Measurements from ENCODE around the gene CEMIP.
A peak's percentile ranks its signal among the peaks of the same experiment; 100 is the strongest.

CEMIP gene

DNA sequence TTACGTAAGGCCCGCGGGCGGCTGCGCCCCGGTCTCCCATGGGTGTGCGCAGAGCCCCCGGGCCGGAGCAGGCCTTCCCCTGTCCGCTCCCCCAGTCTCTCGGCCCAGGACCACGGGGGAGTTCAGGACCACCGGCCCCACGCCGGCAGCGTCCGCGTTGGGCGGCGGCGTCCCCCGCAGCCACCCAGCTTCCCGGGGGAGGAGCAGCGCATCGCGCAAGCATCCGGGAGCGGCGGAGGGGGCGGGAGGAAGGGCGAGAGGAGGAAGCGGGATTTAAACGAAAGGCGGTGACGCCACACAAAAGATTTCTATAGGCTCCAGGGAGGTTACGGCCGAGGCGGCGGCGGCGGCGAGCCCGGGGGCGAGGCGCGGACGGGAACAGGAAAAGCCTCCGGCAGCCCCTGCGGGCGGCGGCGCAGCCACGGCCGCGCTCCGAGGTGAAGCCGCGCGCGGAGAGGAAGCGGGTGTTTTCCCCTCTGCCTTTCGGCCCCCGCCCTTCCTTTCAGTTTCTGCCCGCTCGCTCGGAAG lies 221.5 kb downstream of the CEMIP start, which contains the start of gene TLNRD1:
TSS of gene TLNRD1 (plus strand) at position 300 of the 528 bp plus-strand sequence. CDS start 1,349 bp downstream, outside the sequence.
- peak within 1 kb of the TSS; percentile 78 for H3K4me3 ChIP-seq (ENCODE audit: low read depth, low read length)
- peaks cover 3 to 9% of the 10 kb centered on the region in 2 experiments; a peak in 2 of 3 replicates for H3K36me3 ChIP-seq (ENCODE audit: control insufficient read depth in 2 of 2, insufficient read depth in 1 of 2, low read length in 2 of 2)
- CTCF ChIA-PET, result interaction anchor here (0.5 to 4.7 kb wide), 4 partner anchors 33 to 265 kb away, joined by 3 to 31 read pairs (median 3); no protein-coding TSS in a partner anchor
- peaks cover 7% of the 10 kb centered on the region for H3K4me1 ChIP-seq (ENCODE audit: control insufficient read depth, insufficient read depth, low read length)
- POLR2A ChIA-PET, result interaction anchor here (0.6 to 2.2 kb wide), 15 partner anchors 10 to 1568 kb away, joined by 3 to 22 read pairs (median 4); partner anchors contain the start of genes CEMIP and STARD5
- peak within 1 kb of the TSS; percentile 94 for H3K27ac ChIP-seq (ENCODE audit: extremely low read depth, low read depth, low read length)
- H3K9me3 ChIP-seq (ENCODE audit: control insufficient read depth, insufficient read depth, low read depth, low read length), result no peaks in the 10 kb centered on the region
- TF ChIP-seq, protein P1, sequence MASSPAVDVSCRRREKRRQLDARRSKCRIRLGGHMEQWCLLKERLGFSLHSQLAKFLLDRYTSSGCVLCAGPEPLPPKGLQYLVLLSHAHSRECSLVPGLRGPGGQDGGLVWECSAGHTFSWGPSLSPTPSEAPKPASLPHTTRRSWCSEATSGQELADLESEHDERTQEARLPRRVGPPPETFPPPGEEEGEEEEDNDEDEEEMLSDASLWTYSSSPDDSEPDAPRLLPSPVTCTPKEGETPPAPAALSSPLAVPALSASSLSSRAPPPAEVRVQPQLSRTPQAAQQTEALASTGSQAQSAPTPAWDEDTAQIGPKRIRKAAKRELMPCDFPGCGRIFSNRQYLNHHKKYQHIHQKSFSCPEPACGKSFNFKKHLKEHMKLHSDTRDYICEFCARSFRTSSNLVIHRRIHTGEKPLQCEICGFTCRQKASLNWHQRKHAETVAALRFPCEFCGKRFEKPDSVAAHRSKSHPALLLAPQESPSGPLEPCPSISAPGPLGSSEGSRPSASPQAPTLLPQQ (tag by site-specific recombination; IDR thresholded peaks at IDR 0.05), result no peak; the same call in 1 of the 2 replicates
- peak; percentile 97 for TF ChIP-seq ZNF341 (tag by site-specific recombination; IDR thresholded peaks at IDR 0.05; ENCODE audit: low read depth)
- TF ChIP-seq, protein P2, sequence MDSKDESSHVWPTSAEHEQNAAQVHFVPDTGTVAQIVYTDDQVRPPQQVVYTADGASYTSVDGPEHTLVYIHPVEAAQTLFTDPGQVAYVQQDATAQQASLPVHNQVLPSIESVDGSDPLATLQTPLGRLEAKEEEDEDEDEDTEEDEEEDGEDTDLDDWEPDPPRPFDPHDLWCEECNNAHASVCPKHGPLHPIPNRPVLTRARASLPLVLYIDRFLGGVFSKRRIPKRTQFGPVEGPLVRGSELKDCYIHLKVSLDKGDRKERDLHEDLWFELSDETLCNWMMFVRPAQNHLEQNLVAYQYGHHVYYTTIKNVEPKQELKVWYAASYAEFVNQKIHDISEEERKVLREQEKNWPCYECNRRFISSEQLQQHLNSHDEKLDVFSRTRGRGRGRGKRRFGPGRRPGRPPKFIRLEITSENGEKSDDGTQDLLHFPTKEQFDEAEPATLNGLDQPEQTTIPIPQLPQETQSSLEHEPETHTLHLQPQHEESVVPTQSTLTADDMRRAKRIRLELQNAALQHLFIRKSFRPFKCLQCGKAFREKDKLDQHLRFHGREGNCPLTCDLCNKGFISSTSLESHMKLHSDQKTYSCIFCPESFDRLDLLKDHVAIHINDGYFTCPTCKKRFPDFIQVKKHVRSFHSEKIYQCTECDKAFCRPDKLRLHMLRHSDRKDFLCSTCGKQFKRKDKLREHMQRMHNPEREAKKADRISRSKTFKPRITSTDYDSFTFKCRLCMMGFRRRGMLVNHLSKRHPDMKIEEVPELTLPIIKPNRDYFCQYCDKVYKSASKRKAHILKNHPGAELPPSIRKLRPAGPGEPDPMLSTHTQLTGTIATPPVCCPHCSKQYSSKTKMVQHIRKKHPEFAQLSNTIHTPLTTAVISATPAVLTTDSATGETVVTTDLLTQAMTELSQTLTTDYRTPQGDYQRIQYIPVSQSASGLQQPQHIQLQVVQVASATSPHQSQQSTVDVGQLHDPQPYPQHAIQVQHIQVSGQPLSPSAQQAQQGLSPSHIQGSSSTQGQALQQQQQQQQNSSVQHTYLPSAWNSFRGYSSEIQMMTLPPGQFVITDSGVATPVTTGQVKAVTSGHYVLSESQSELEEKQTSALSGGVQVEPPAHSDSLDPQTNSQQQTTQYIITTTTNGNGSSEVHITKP (tag by site-specific recombination; IDR thresholded peaks at IDR 0.05), result 0 out of 2 replicates have a peak, but pooled peaks have one; percentile 16
- TF ChIP-seq, protein P3, sequence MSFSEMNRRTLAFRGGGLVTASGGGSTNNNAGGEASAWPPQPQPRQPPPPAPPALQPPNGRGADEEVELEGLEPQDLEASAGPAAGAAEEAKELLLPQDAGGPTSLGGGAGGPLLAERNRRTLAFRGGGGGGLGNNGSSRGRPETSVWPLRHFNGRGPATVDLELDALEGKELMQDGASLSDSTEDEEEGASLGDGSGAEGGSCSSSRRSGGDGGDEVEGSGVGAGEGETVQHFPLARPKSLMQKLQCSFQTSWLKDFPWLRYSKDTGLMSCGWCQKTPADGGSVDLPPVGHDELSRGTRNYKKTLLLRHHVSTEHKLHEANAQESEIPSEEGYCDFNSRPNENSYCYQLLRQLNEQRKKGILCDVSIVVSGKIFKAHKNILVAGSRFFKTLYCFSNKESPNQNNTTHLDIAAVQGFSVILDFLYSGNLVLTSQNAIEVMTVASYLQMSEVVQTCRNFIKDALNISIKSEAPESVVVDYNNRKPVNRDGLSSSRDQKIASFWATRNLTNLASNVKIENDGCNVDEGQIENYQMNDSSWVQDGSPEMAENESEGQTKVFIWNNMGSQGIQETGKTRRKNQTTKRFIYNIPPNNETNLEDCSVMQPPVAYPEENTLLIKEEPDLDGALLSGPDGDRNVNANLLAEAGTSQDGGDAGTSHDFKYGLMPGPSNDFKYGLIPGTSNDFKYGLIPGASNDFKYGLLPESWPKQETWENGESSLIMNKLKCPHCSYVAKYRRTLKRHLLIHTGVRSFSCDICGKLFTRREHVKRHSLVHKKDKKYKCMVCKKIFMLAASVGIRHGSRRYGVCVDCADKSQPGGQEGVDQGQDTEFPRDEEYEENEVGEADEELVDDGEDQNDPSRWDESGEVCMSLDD (tag by site-specific recombination; IDR thresholded peaks at IDR 0.05), result no peak
- TF ChIP-seq, protein P4, sequence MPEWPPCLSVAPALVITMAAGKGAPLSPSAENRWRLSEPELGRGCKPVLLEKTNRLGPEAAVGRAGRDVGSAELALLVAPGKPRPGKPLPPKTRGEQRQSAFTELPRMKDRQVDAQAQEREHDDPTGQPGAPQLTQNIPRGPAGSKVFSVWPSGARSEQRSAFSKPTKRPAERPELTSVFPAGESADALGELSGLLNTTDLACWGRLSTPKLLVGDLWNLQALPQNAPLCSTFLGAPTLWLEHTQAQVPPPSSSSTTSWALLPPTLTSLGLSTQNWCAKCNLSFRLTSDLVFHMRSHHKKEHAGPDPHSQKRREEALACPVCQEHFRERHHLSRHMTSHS (tag by site-specific recombination; IDR thresholded peaks at IDR 0.05), result no peak
- no peak for TF ChIP-seq ZNF157 (tag by site-specific recombination; IDR thresholded peaks at IDR 0.05)
- TF ChIP-seq SCRT1 (tag by site-specific recombination; IDR thresholded peaks at IDR 0.05; ENCODE audit: borderline replicate concordance), result no peak
- TF ChIP-seq, protein P5, sequence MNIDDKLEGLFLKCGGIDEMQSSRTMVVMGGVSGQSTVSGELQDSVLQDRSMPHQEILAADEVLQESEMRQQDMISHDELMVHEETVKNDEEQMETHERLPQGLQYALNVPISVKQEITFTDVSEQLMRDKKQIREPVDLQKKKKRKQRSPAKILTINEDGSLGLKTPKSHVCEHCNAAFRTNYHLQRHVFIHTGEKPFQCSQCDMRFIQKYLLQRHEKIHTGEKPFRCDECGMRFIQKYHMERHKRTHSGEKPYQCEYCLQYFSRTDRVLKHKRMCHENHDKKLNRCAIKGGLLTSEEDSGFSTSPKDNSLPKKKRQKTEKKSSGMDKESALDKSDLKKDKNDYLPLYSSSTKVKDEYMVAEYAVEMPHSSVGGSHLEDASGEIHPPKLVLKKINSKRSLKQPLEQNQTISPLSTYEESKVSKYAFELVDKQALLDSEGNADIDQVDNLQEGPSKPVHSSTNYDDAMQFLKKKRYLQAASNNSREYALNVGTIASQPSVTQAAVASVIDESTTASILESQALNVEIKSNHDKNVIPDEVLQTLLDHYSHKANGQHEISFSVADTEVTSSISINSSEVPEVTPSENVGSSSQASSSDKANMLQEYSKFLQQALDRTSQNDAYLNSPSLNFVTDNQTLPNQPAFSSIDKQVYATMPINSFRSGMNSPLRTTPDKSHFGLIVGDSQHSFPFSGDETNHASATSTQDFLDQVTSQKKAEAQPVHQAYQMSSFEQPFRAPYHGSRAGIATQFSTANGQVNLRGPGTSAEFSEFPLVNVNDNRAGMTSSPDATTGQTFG (tag by site-specific recombination; IDR thresholded peaks at IDR 0.05; ENCODE audit: borderline replicate concordance), result no peak
- TF ChIP-seq, protein P6, sequence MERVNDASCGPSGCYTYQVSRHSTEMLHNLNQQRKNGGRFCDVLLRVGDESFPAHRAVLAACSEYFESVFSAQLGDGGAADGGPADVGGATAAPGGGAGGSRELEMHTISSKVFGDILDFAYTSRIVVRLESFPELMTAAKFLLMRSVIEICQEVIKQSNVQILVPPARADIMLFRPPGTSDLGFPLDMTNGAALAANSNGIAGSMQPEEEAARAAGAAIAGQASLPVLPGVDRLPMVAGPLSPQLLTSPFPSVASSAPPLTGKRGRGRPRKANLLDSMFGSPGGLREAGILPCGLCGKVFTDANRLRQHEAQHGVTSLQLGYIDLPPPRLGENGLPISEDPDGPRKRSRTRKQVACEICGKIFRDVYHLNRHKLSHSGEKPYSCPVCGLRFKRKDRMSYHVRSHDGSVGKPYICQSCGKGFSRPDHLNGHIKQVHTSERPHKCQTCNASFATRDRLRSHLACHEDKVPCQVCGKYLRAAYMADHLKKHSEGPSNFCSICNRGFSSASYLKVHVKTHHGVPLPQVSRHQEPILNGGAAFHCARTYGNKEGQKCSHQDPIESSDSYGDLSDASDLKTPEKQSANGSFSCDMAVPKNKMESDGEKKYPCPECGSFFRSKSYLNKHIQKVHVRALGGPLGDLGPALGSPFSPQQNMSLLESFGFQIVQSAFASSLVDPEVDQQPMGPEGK (tag by site-specific recombination; IDR thresholded peaks at IDR 0.05), result peak; percentile 83
- TF ChIP-seq IKZF3 (tag by site-specific recombination; IDR thresholded peaks at IDR 0.05), result peak; percentile 57
- no peak for TF ChIP-seq ZNF16 (tag by site-specific recombination; IDR thresholded peaks at IDR 0.05; ENCODE audit: low read depth)
- TF ChIP-seq, protein P7, sequence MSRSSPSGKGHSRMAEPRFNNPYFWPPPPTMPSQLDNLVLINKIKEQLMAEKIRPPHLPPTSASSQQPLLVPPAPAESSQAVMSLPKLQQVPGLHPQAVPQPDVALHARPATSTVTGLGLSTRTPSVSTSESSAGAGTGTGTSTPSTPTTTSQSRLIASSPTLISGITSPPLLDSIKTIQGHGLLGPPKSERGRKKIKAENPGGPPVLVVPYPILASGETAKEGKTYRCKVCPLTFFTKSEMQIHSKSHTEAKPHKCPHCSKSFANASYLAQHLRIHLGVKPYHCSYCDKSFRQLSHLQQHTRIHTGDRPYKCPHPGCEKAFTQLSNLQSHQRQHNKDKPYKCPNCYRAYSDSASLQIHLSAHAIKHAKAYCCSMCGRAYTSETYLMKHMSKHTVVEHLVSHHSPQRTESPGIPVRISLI (tag by site-specific recombination; IDR thresholded peaks at IDR 0.05), result no peak
- TF ChIP-seq, protein P8, sequence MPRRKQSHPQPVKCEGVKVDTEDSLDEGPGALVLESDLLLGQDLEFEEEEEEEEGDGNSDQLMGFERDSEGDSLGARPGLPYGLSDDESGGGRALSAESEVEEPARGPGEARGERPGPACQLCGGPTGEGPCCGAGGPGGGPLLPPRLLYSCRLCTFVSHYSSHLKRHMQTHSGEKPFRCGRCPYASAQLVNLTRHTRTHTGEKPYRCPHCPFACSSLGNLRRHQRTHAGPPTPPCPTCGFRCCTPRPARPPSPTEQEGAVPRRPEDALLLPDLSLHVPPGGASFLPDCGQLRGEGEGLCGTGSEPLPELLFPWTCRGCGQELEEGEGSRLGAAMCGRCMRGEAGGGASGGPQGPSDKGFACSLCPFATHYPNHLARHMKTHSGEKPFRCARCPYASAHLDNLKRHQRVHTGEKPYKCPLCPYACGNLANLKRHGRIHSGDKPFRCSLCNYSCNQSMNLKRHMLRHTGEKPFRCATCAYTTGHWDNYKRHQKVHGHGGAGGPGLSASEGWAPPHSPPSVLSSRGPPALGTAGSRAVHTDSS (tag by site-specific recombination; IDR thresholded peaks at IDR 0.05), result peak; percentile 57; the same call in 1 of the 2 replicates
- TF ChIP-seq ZBTB20 (tag by site-specific recombination; IDR thresholded peaks at IDR 0.05), result peak; percentile 88
- TF ChIP-seq, protein P9, sequence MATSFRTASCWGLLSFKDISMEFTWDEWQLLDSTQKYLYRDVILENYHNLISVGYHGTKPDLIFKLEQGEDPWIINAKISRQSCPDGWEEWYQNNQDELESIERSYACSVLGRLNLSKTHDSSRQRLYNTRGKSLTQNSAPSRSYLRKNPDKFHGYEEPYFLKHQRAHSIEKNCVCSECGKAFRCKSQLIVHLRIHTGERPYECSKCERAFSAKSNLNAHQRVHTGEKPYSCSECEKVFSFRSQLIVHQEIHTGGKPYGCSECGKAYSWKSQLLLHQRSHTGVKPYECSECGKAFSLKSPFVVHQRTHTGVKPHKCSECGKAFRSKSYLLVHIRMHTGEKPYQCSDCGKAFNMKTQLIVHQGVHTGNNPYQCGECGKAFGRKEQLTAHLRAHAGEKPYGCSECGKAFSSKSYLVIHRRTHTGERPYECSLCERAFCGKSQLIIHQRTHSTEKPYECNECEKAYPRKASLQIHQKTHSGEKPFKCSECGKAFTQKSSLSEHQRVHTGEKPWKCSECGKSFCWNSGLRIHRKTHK (tag by site-specific recombination; IDR thresholded peaks at IDR 0.05), result no peak
- TF ChIP-seq ZBTB7A (tag by site-specific recombination; IDR thresholded peaks at IDR 0.05; ENCODE audit: low read depth), result no peak
- no peak for TF ChIP-seq ZNF48 (tag by site-specific recombination; IDR thresholded peaks at IDR 0.05)
- TF ChIP-seq ZNF266 (tag by site-specific recombination; IDR thresholded peaks at IDR 0.05; ENCODE audit: low read depth), result no peak

Data from HEK293 (cell line).